ENCODE data around the gene HBG1.

The HBG1 gene

DNA sequence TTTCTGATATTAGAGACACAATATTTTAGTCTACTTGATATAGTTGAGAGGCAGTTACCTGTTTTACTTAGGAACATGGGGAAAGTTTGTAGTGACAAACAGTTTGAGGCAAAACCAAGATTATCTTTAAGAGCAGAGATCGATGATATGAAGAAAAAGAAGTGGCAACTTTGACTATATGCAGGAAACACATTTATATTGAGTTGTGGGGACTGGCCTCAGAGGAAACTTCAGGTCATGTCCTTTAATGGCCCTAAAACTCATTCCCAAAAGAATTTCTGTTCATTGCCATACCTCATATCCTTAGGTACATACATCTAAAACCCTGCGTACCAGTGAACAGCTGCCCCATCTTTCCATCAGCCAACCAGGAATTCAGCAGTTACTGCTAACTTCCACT is 4.5 kb downstream of the HBG1 start:
- DNase-seq: no peak

GRCh38 chr11:5243816-5244180 is 5.9 kb downstream of the HBG1 start:
- DNase-seq: no peak

GRCh38 chr11:5242933-5243815 is 6.5 kb downstream of the HBG1 start:
- no peak for DNase-seq

DNA sequence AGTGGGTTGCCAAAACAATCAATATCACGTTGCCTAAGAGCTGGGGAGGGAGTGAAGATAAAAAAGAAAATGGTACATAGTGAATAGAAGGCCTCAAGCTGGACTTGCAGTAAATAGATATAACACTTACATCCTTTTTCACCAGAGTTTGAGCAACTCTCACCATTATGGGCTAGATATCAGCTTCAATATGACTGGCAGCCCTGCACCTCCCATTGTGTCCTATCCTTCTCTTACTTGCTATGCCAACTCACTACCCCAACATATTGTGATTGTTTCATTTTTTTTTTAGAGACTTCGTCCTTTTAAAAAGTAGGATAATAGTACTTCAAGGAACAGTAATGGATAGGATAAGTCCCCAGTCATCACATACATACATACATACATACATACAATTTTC is 7.4 kb downstream of the HBG1 start:
- no peak for DNase-seq

DNA sequence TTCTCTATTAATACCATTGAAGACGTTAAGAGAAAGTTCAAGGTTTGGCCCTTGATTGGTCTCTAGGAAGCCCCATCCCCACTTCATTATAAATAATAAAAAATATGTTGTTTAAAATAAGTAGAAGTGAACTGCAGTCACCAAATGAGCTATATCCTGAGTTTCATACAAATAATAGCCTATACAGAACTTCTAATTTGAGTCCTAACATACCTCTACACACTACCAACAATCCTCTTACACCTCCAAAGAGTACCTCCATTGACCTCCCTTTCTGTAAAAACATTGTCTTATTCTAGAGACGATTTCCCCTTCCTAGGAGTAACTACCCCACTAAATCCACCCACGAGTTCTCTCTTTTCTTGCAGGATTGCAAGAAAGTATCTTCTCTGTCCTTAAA is 8.2 kb downstream of the HBG1 start:
- DNase-seq: no peak

DNA sequence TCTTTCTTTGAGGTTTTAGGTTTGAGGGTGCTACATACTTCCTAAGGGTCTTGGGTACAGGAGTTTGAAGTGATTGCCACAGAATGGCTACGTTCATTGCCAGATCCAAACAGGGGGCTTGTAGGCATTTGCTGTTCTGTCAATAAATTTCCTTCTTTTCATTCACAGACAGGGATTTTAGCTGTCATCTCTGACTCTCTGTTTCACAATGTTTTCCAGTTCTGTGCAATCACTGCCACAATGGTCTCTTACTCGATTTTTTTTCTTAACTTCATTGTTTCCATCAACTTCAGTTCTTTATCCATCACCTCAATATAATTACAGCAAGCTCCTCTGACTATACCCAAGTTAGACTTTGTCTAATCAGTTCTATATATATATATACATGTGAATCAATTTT is 9.2 kb downstream of the HBG1 start:
- no peak for DNase-seq

DNA sequence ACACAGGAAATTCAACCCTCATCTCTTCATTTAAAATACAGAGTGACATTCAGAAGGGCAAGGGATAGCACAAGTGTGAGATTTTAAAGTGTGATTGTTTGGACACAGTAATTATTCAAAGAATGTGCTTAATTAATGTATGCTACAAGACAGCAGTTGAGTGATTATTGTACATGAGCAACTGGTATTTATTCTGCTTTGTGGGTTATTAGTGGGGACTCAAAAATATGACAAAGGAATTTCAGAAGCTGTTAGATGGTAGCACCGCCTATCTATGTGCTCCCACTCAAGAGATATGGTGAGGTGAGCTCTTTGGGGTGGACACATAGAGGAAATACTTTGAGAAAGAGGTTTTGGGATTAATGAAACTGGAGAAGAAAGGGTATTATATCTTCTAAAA is 9.6 kb downstream of the HBG1 start:
- no peak for DNase-seq

- DNase-seq: no peak
Observed at GRCh38 chr11:5239046-5239445, 10.6 kb downstream of the HBG1 start.

DNA sequence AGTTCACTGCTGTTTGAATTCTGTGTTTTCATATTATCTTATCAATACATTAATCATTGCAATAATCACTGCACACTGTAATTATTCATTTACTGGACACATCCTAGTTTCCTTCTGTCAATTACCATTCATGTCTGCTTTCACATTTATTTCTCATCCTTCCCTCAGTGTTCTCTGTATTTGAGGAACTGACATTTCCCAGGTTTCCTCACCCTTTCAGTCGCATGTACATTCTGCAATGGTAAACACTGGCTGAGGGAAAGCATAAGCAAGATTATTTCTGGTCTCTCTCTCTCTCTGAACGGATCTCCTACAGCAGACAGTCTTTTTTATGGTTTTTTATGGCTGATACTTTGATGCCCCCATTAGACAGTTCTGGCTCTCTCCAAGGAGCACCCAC is 11.2 kb downstream of the HBG1 start:
- no peak for DNase-seq

DNA sequence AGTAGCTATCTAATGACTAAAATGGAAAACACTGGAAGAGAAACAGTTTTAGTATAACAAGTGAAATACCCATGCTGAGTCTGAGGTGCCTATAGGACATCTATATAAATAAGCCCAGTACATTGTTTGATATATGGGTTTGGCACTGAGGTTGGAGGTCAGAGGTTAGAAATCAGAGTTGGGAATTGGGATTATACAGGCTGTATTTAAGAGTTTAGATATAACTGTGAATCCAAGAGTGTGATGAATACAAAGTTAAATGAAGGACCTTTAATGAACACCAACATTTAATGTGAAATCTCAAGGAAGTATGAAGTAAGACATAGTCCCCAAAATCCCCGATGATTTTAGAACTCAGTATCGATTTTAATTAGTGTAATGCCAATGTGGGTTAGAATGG is 12.2 kb downstream of the HBG1 start:
- DNase-seq: no peak

- no peak for DNase-seq
Observed at GRCh38 chr11:5235364-5236095, 14.1 kb downstream of the HBG1 start.

- DNase-seq: no peak
Observed at GRCh38 chr11:5234381-5234834, 15.2 kb downstream of the HBG1 start, which contains the start of gene HBD. HBD (minus strand) TSS chr11:5234483; CDS start chr11:5234433, 50 bp downstream.

GRCh38 chr11:5233307-5233706 is 16.4 kb downstream of the HBG1 start:
- no peak for DNase-seq

DNA sequence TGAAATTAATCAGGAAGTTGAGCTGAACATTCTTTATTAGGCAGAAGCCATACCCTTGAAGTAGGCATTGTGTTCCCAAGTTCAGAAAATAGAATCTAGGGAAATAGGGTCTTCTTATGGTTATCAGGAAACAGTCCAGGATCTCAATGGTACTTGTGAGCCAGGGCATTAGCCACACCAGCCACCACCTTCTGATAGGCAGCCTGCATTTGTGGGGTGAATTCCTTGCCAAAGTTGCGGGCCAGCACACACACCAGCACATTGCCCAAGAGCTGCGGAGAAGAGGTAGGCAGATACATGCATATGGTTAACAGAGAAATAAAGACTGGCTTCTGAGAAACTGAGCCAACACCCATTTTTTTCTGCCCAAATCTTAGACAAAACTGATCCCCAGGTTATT is 16.8 kb downstream of the HBG1 start:
- no peak for DNase-seq

GRCh38 chr11:5232176-5232575 is 17.5 kb downstream of the HBG1 start:
- no peak for DNase-seq

- DNase-seq: no peak
Observed at GRCh38 chr11:5231111-5231510, 18.5 kb downstream of the HBG1 start.

DNA sequence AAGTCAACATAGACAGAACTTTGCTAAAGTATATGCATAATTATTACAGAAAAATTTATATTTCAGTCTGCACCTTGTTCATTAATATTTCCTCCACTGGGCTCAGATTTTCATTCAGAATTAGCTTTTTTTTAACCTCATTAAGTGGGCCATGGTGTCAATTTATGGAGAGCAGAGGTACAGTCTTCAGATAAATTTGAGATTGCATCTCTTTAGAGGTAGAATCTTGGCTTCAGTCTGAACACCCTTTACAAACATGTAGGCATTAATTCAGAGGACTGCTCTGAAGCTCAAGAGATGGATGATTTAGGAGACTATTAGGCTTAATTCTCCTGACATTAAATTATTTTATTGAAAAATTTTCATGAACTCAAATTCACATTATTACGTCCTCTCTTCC is 19.4 kb downstream of the HBG1 start:
- DNase-seq: no peak

- DNase-seq: no peak
Observed at GRCh38 chr11:5229796-5230195, 19.9 kb downstream of the HBG1 start.

- DNase-seq: no peak
Observed at GRCh38 chr11:5229356-5229755, 20.3 kb downstream of the HBG1 start.

GRCh38 chr11:5228124-5228523 is 21.5 kb downstream of the HBG1 start:
- no peak for DNase-seq

GRCh38 chr11:5227681-5228080 is 22.0 kb downstream of the HBG1 start:
- no peak for DNase-seq

- DNase-seq: no peak
Observed at GRCh38 chr11:5226732-5227310, 22.8 kb downstream of the HBG1 start, which contains the start of gene HBB. HBB (minus strand) TSS chr11:5227071; CDS start chr11:5227021, 50 bp downstream.

DNA sequence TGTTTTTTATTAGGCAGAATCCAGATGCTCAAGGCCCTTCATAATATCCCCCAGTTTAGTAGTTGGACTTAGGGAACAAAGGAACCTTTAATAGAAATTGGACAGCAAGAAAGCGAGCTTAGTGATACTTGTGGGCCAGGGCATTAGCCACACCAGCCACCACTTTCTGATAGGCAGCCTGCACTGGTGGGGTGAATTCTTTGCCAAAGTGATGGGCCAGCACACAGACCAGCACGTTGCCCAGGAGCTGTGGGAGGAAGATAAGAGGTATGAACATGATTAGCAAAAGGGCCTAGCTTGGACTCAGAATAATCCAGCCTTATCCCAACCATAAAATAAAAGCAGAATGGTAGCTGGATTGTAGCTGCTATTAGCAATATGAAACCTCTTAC is 24.2 kb downstream of the HBG1 start:
- DNase-seq: no peak

All from NCI-H1436 (cell line).